AG04450 (cell line): ENCODE measurements around the gene RNU1-3. TPM values are rescaled to one million over a fixed set of nuclear protein-coding genes. Genes with fewer than 3 reads are reported as not detected.
"Not testable (repeated sequence)": the region's sequence is repeated elsewhere in the genome, so short reads cannot be mapped to it uniquely, and the experiment has no call there.

Experiments
- CTCF ChIA-PET: fragments of 300-600, 350-600 bp; formaldehyde crosslinking; extraction: SDS; loops from one replicate; lab custom pipeline; 2022; ENCODE audit warnings: antibody characterized with exemption, inconsistent platforms; lab: Charles Lee
- POLR2A ChIA-PET: fragments of 350-600 bp; formaldehyde crosslinking; extraction: SDS; loops from one replicate; lab custom pipeline; 2021; ENCODE audit warnings: antibody characterized with exemption, inconsistent platforms; lab: Yijun Ruan, JAX
- DNase-seq: peaks from one replicate; pipeline ENCODE4 v3.0.0-alpha.2; 2011; ENCODE audit warnings: low read depth, low spot score
- H3K27ac ChIP-seq: one replicate; pipeline ENCODE4 v1.5.1; 2012; ENCODE audit warnings: low read depth, low read length, control low read depth
- H3K27me3 ChIP-seq: one replicate; pipeline ENCODE4 v1.6.0; 2012; ENCODE audit warnings: low read length; ENCODE audit not compliant: control insufficient read depth, insufficient read depth
- H3K4me3 ChIP-seq: 2 replicates; pipeline ENCODE4 v1.5.1; 2011; ENCODE audit warnings: mild to moderate bottlenecking, low read depth, low read length, control low read depth
- H3K9me3 ChIP-seq: 2 replicates; pipeline ENCODE4 v1.5.1; 2012; ENCODE audit warnings: low read length; ENCODE audit not compliant: control insufficient read depth, insufficient read depth
- polyA plus RNA-seq: library from polyadenylated mRNA; depleted of rRNA; stranded (reverse); fragments of >200 nt; gene quantifications from 2 replicates; pipeline ENCODE4 v1.2.3, GENCODE V29; 2011
- TF ChIP-seq, protein P1 (sequence below): IDR thresholded peaks from 2 replicates; pipeline ENCODE4 v1.5.1; 2011; ENCODE audit warnings: low read depth, low read length, control low read depth, inconsistent platforms

Gene RNU1-3
- polyA plus RNA-seq, 1 experiment, result not detected

DNA sequence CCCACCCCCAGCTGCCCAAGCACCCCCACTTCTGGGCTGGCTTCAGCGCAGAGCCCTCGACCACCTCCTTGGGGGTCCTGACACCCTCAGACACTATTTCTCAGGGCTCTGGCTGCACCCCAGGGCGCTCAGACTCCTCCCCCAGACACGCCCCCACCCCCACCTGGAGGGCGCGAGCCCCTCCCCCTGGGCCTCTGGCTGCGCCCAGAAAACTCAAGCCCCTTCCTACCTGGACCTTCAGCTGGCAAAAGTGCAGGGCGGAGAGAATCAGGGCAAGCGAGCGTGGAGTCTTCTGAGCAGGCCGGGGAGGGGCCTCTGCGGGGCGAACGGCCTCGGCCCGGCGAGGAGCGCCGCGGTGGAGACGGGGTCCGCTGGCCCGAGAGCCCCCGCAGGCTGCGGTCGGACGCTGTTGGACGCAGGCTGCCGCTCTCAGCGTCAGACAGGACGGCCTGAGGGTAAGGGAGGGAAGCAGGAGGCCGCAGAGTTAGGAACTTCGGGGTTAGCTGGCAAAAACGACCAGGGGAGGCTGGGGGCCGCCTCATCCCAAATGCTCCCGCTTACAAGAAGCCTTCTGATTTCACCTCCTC, 36.0 kb downstream of the RNU1-3 start:
- Histone ChIP-seq H3K4me3 (no peak overlapping the region), H3K9me3 (peaks cover 3% of the 10 kb centered on the region; the same call in 1 of the 2 replicates), H3K27ac (no peak overlapping the region), H3K27me3 (no peaks in the 10 kb centered on the region)
- no peak for DNase-seq
- TF ChIP-seq, protein P1, sequence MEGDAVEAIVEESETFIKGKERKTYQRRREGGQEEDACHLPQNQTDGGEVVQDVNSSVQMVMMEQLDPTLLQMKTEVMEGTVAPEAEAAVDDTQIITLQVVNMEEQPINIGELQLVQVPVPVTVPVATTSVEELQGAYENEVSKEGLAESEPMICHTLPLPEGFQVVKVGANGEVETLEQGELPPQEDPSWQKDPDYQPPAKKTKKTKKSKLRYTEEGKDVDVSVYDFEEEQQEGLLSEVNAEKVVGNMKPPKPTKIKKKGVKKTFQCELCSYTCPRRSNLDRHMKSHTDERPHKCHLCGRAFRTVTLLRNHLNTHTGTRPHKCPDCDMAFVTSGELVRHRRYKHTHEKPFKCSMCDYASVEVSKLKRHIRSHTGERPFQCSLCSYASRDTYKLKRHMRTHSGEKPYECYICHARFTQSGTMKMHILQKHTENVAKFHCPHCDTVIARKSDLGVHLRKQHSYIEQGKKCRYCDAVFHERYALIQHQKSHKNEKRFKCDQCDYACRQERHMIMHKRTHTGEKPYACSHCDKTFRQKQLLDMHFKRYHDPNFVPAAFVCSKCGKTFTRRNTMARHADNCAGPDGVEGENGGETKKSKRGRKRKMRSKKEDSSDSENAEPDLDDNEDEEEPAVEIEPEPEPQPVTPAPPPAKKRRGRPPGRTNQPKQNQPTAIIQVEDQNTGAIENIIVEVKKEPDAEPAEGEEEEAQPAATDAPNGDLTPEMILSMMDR, result no peak
- ChIA-PET POLR2A (no interaction called here), CTCF (interaction anchor here (4.5 kb wide), 1 partner anchor 10 kb away, joined by 18 read pairs; no protein-coding TSS in a partner anchor)

GRCh38 chr1:16629916-16630530, 36.7 kb downstream of the RNU1-3 start:
- H3K27me3 ChIP-seq, DNase-seq, H3K9me3 ChIP-seq, H3K27ac ChIP-seq, H3K4me3 ChIP-seq, POLR2A ChIA-PET: not testable (repeated sequence)
- CTCF ChIA-PET, result interaction anchor here (1.2 to 4.5 kb wide), 2 partner anchors 9 to 17 kb away, joined by 3 to 18 read pairs; no protein-coding TSS in a partner anchor

- CTCF ChIA-PET, result interaction anchor here (1.2 kb wide), 1 partner anchor 16 kb away, joined by 3 read pairs; no protein-coding TSS in a partner anchor
- POLR2A ChIA-PET, result no interaction called here
- TF ChIP-seq, protein P1, result no peak
- no peak for DNase-seq
- peaks cover 3% of the 10 kb centered on the region; the same call in 1 of the 2 replicates for H3K9me3 ChIP-seq
- H3K27ac ChIP-seq, result no peak overlapping the region
- H3K27me3 ChIP-seq, result no peaks in the 10 kb centered on the region
- H3K4me3 ChIP-seq, result no peak overlapping the region
These were observed 38.2 kb downstream of the RNU1-3 start for GRCh38 chr1:16628361-16629111.

GRCh38 chr1:16626409-16626983, 40.3 kb downstream of the RNU1-3 start:
- CTCF ChIA-PET, result interaction anchor here (2.0 kb wide), 1 partner anchor 9 kb away, joined by 10 read pairs; no protein-coding TSS in a partner anchor

DNA sequence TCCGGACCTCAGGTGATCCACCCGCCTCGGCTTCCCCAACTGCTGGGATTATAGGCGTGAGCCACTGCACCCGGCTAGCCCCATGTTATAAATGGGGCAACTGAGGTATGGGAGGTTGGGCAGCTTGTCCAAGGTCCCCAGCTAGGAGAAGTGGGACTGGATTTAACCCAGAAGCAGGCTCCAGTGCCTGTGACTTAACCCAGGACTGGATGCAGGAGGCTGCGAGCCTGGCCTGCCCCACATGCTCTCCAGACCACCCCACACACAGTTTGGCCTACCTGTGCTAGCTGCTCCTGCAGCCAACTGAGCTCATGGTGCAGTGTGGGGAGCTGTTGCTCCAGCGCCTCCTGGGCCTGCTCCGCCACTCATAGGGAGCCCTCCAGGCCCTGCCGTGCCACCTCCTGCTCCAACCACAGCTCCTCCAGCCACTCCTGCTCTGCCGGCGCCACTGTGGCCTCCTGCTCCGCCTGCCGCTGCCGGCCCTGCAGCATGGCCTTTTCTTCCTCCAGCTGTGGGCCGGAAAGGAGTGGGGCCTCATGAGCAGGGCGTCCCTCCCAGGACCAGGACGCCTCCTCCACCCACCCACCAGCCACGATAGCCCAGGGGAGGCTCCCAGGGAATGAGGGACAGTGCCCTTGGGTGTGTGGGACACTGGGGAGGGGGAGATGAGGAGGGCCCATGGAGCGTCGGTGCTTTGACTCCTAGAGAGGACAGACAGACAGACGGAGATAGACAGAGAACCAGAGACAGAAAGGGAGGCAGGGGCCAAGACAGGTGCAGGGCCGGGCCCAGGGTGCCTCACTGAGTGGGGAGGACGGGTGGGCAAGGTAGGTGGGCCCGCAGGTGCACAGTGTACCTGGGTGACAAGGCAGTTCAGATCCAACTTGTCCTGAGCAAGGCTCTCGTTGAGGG, 41.0 kb downstream of the RNU1-3 start:
- Histone ChIP-seq H3K27ac (no peak overlapping the region), H3K27me3 (no peaks in the 10 kb centered on the region), H3K4me3 (no peak overlapping the region), H3K9me3 (peaks cover 3% of the 10 kb centered on the region; the same call in 1 of the 2 replicates)
- TF ChIP-seq, protein P1, result no peak
- ChIA-PET POLR2A (no interaction called here), CTCF (interaction anchor here (1.3 to 2.0 kb wide), 4 partner anchors 9 to 34 kb away, joined by 4 to 10 read pairs (median 5); no protein-coding TSS in a partner anchor)
- DNase-seq, result no peak

More at GRCh38 chr1:16626409-16626983, 40.3 kb downstream of the RNU1-3 start:
- H3K9me3 ChIP-seq, POLR2A ChIA-PET, DNase-seq, H3K27me3 ChIP-seq, H3K4me3 ChIP-seq, H3K27ac ChIP-seq: not testable (repeated sequence)

- not testable (repeated sequence) for H3K27me3 ChIP-seq, H3K27ac ChIP-seq, H3K4me3 ChIP-seq, DNase-seq, H3K9me3 ChIP-seq
- ChIA-PET POLR2A (interaction anchor here (0.6 to 0.7 kb wide), 2 partner anchors 11 to 111 kb away, joined by 3 to 5 read pairs; no protein-coding TSS in a partner anchor), CTCF (interaction anchor here (0.6 to 2.0 kb wide), 9 partner anchors 8 to 254 kb away, joined by 3 to 10 read pairs (median 4); no protein-coding TSS in a partner anchor)
These were observed 42.7 kb downstream of the RNU1-3 start for GRCh38 chr1:16623812-16624719.

DNA sequence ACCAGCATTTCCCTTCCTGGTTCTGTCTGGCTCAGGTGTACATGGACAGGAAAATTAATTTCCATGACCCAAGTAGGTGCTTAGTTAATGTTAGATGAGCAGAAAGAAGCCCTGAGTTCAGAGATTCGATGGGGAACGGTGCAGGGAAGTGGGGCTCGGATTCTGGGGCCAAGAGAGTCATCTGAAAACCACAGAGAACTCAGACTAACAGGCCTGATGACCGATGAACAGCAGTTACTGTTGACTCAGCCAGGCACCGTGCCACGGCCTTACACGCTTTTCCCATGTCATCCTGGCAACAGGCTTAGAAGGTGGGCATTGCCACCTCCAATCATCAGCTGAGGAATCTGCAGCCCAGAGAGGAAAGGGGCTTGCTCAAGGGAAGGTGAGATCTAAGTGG, 43.4 kb downstream of the RNU1-3 start:
- DNase-seq, H3K27ac ChIP-seq, H3K27me3 ChIP-seq, H3K9me3 ChIP-seq, POLR2A ChIA-PET, H3K4me3 ChIP-seq: not testable (repeated sequence)
- CTCF ChIA-PET, result interaction anchor here (3.1 kb wide), 1 partner anchor 31 kb away, joined by 19 read pairs; no protein-coding TSS in a partner anchor
